ENCODE measurements around the gene SFTA2.

The SFTA2 gene

GRCh38 chr6:30966154-30966553 lies 34.2 kb upstream of the SFTA2 start:
- H3K4me3 ChIP-seq (ENCODE audit: low read length), result no peak overlapping the region
- DNase-seq (ENCODE audit: low read depth), result no peak
- TF ChIP-seq, protein P1, sequence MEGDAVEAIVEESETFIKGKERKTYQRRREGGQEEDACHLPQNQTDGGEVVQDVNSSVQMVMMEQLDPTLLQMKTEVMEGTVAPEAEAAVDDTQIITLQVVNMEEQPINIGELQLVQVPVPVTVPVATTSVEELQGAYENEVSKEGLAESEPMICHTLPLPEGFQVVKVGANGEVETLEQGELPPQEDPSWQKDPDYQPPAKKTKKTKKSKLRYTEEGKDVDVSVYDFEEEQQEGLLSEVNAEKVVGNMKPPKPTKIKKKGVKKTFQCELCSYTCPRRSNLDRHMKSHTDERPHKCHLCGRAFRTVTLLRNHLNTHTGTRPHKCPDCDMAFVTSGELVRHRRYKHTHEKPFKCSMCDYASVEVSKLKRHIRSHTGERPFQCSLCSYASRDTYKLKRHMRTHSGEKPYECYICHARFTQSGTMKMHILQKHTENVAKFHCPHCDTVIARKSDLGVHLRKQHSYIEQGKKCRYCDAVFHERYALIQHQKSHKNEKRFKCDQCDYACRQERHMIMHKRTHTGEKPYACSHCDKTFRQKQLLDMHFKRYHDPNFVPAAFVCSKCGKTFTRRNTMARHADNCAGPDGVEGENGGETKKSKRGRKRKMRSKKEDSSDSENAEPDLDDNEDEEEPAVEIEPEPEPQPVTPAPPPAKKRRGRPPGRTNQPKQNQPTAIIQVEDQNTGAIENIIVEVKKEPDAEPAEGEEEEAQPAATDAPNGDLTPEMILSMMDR (conservative IDR thresholded peaks at IDR 0.05; ENCODE audit: low read length), result no peak

- DNase-seq (ENCODE audit: low read depth), result no peak
- H3K4me3 ChIP-seq (ENCODE audit: low read length), result no peak overlapping the region
- TF ChIP-seq, protein P1 (conservative IDR thresholded peaks at IDR 0.05; ENCODE audit: low read length), result no peak
Observed at GRCh38 chr6:30965140-30965601, 33.2 kb upstream of the SFTA2 start.

GRCh38 chr6:30964075-30964474 lies 32.1 kb upstream of the SFTA2 start:
- no peak for DNase-seq (ENCODE audit: low read depth)
- TF ChIP-seq, protein P1 (conservative IDR thresholded peaks at IDR 0.05; ENCODE audit: low read length), result no peak
- H3K4me3 ChIP-seq (ENCODE audit: low read length), result no peak overlapping the region

- DNase-seq (ENCODE audit: low read depth), result no peak
- TF ChIP-seq, protein P1 (conservative IDR thresholded peaks at IDR 0.05; ENCODE audit: low read length), result no peak
- no peak overlapping the region for H3K4me3 ChIP-seq (ENCODE audit: low read length)
Observed at GRCh38 chr6:30963641-30964040, 31.7 kb upstream of the SFTA2 start.

DNA sequence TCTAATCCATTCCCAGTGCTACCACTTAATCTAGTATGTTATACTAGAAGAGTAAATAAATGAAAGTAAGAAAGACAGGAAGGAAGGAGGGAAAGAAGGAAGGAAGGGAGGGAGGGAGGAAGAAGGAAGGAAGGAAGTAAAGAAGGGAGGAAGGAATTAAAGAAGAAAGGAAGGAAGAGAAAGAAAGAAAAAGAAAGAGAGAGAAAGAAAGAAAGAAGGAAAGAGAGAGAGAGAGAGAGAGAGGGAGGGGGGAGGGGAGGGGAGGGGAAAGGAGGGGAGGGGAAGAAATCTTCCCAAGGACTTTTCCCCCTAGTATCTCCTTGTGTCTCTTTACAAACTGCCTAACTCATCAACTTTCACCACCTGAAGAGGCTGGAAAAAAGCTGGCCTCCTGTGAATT lies 30.7 kb upstream of the SFTA2 start:
- no peak for DNase-seq (ENCODE audit: low read depth)
- TF ChIP-seq, protein P1 (conservative IDR thresholded peaks at IDR 0.05; ENCODE audit: low read length), result no peak
- no peak overlapping the region for H3K4me3 ChIP-seq (ENCODE audit: low read length)

DNA sequence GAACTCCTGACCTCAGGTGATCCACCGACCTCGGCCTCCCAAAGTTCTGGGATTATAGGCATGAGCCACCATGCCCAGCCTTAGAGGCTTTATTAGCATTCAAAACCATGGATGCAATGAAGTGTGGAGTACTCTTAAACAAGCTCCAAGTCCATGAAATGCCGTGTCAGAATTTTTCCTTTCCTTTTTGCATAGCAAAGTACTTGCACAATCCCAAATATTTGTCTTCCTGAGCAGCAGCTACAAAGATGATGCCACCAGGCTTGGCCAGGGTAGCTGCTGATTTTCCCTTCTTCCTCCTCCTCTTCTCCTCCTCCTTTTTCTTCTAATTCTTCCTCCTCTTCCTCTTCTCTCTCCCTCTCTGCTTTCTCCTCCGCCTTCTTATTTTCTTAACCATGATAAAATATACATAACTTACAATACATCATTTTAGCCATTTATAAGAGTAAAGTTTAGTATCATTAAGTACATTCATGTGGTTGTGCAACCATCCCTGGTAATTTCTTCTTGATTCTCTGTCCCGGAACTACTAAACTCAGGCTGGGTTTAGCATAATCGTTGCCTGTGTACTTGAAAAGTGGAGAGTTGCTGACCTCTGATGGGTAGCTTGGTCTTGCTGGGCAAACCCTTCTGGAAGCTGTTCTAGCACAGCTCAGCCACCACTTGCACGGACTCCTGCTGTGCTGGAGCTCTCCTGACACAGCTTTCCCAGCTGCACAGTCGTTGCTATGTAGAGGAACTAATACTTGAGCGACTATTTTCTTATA lies 29.1 kb upstream of the SFTA2 start:
- TF ChIP-seq, protein P1 (conservative IDR thresholded peaks at IDR 0.05; ENCODE audit: low read length), result no peak
- no peak overlapping the region for H3K4me3 ChIP-seq (ENCODE audit: low read length)
- peak; percentile 64 for DNase-seq (ENCODE audit: low read depth)

DNA sequence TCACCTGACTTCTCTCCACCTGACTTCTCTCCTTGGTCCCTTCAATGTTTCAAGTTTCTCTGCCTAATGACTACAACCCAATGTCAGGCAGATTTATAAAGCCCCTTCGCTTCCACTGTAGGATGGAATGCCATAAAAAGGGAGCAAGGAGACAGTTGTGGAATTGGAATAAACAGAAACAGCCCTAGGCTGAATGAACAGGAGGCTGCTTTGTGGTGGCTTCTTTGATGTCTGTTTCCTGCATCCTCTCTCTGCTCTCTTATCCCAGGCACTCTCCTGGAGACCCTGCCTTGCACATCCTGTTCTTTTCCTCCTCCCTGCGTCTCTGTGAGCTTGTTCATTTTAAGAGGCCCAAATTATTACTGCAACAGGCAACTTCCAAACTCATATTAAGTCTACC lies 25.7 kb upstream of the SFTA2 start:
- TF ChIP-seq, protein P1 (conservative IDR thresholded peaks at IDR 0.05; ENCODE audit: low read length), result no peak
- no peak overlapping the region for H3K4me3 ChIP-seq (ENCODE audit: low read length)
- no peak for DNase-seq (ENCODE audit: low read depth)
